OCI-LY7 (cell line): Measurements from ENCODE around the gene VPS26C. TPM values are rescaled to one million over a fixed set of nuclear protein-coding genes. Genes with fewer than 3 reads are reported as not detected.

ENCODE experiments used
- BruUV-seq: library from RNA; stranded (reverse); fragments of 400-500 nt; replicated peaks from 2 replicates; lab custom pipeline; 2021; lab: Mats Ljungman, UMichigan
- CTCF ChIA-PET: fragments of 300-600 bp; sonication (Branson Sonifier 250); formaldehyde crosslinking; loops from one replicate; lab custom pipeline; 2022; ENCODE audit warnings: antibody characterized with exemption; ENCODE audit not compliant: unreplicated experiment; lab: Charles Lee
- POLR2A ChIA-PET: fragments of 300-600 bp; sonication (Branson Sonifier 250); formaldehyde crosslinking; loops from one replicate; lab custom pipeline; 2022; ENCODE audit warnings: antibody characterized with exemption; lab: Charles Lee
- DNase-seq: peaks from one replicate; pipeline ENCODE4 v3.0.0-alpha.2; 2015; ENCODE audit warnings: low spot score
- H2AFZ ChIP-seq: fragments of 200-600 bp; sonication (generic), shearing (Covaris generic); 2 replicates; pipeline ENCODE4 v1.6.1; 2014; ENCODE audit warnings: mild to moderate bottlenecking, antibody characterized with exemption, low read length, moderate library complexity
- H3K27ac ChIP-seq: fragments of 200-600 bp; sonication (generic); 2 replicates; pipeline ENCODE4 v1.5.1; 2014; ENCODE audit warnings: mixed run types, low read depth, mild to moderate bottlenecking, moderate library complexity, low read length, inconsistent platforms; ENCODE audit not compliant: poor library complexity, severe bottlenecking
- H3K36me3 ChIP-seq: fragments of 200-600 bp; sonication (generic); 2 replicates; pipeline ENCODE4 v1.6.1; 2014; ENCODE audit warnings: mild to moderate bottlenecking, antibody characterized with exemption, low read length, moderate library complexity, mixed read lengths; ENCODE audit not compliant: insufficient read depth
- H3K4me1 ChIP-seq: fragments of 200-600 bp; sonication (generic); 2 replicates; pipeline ENCODE4 v1.5.1; 2014; ENCODE audit warnings: mild to moderate bottlenecking, low read length; ENCODE audit not compliant: insufficient read depth, poor library complexity, severe bottlenecking
- H3K4me2 ChIP-seq: fragments of 200-600 bp; sonication (generic); 2 replicates; pipeline ENCODE4 v1.6.1; 2014; ENCODE audit warnings: mild to moderate bottlenecking, low read length
- H3K4me3 ChIP-seq: fragments of 200-600 bp; sonication (generic); 2 replicates; pipeline ENCODE4 v1.5.1; 2014; ENCODE audit warnings: mild to moderate bottlenecking, low read depth, low read length; ENCODE audit not compliant: poor library complexity, severe bottlenecking
- H3K79me2 ChIP-seq: fragments of 200-600 bp; sonication (generic); 2 replicates; pipeline ENCODE4 v1.6.1; 2016; ENCODE audit warnings: low read depth, mild to moderate bottlenecking, low read length, moderate library complexity, mixed read lengths; ENCODE audit not compliant: insufficient read depth
- H3K9me2 ChIP-seq: fragments of 200-600 bp; sonication (generic); 2 replicates; pipeline ENCODE4 v1.6.1; 2016; ENCODE audit warnings: mild to moderate bottlenecking, low read length, mixed read lengths; ENCODE audit not compliant: insufficient read depth
- H3K9me3 ChIP-seq: fragments of 200-600 bp; sonication (generic); 2 replicates; pipeline ENCODE4 v1.6.1; 2014; ENCODE audit warnings: mild to moderate bottlenecking, mixed run types, low read length, mixed read lengths
- H4K20me1 ChIP-seq: fragments of 200-600 bp; sonication (generic); 2 replicates; pipeline ENCODE4 v1.6.1; 2014; ENCODE audit warnings: mild to moderate bottlenecking, antibody characterized with exemption, low read length, moderate library complexity, mixed read lengths; ENCODE audit not compliant: insufficient read depth
- EZH2phosphoT487 ChIP-seq: fragments of 200-600 bp; sonication (generic); IDR thresholded peaks from 2 replicates; pipeline ENCODE4 v1.6.1; 2018; ENCODE audit warnings: low read depth, borderline replicate concordance, mild to moderate bottlenecking, mixed run types, antibody characterized with exemption, low read length, moderate library complexity, mixed read lengths
- intact Hi-C: fragments of 100-400 bp; cut with micrococcal nuclease; formaldehyde crosslinking; loops from one replicate; pipeline ENCODE4 v1.10.0; 2022; ENCODE audit not compliant: unreplicated experiment
- total RNA-seq, 2 experiments: library from RNA; depleted of rRNA in 1 of 2; stranded (reverse); fragments of >200 nt in 1 of 2; shearing (Covaris generic) in 1 of 2; gene quantifications; 2 replicates each; pipeline ENCODE4 v1.2.3, GENCODE V29; 2014 to 2022
- TF ChIP-seq, protein P1 (sequence below): fragments of 200-600 bp; sonication (generic); conservative IDR thresholded peaks from 2 replicates; pipeline ENCODE4 v1.5.1; 2014; ENCODE audit warnings: mild to moderate bottlenecking, antibody characterized with exemption, low read length, moderate library complexity, mixed read lengths

Gene VPS26C
- total RNA-seq, 2 experiments from 2014 or later: 33.0 to 46.7 TPM

DNA sequence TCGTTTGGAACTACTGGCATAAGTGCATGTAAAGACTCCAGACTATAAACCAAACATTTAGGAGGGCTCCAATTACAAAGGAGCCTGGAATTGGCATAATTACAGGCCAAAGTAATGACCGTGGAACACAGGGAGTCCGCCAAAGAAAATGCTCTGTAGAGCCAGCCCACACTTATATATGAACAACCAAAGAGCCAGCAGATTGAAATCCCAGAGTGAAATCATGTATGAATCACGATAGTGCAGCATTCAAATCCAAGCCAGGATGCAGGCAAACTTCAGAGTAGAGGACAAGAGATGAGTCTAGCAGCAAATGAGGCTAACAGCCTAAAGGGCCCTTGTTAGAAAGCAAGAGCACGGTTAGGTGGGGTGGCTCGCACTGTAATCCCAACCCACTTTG, 13.1 kb downstream of the VPS26C start:
- H3K9me2 ChIP-seq: no peaks in the 10 kb centered on the region
- no peak overlapping the region for H3K4me3 ChIP-seq
- no peak for DNase-seq
- no peak overlapping the region for H3K27ac ChIP-seq
- peaks cover 19% of the 10 kb centered on the region; the same call in 1 of the 2 replicates for H3K36me3 ChIP-seq
- peaks cover 26% of the 10 kb centered on the region; the same call in 1 of the 2 replicates for H4K20me1 ChIP-seq
- ChIA-PET CTCF (no interaction called here), POLR2A (interaction anchor here (0.5 to 1.7 kb wide), 2 partner anchors 8 to 121 kb away, joined by 4 to 5 read pairs; no protein-coding TSS in a partner anchor)
- H3K79me2 ChIP-seq: peaks cover 66% of the 10 kb centered on the region
- no peak overlapping the region for H3K4me2 ChIP-seq
- no peak overlapping the region for H2AFZ ChIP-seq
- no peak for TF ChIP-seq EZH2phosphoT487
- TF ChIP-seq, protein P1, sequence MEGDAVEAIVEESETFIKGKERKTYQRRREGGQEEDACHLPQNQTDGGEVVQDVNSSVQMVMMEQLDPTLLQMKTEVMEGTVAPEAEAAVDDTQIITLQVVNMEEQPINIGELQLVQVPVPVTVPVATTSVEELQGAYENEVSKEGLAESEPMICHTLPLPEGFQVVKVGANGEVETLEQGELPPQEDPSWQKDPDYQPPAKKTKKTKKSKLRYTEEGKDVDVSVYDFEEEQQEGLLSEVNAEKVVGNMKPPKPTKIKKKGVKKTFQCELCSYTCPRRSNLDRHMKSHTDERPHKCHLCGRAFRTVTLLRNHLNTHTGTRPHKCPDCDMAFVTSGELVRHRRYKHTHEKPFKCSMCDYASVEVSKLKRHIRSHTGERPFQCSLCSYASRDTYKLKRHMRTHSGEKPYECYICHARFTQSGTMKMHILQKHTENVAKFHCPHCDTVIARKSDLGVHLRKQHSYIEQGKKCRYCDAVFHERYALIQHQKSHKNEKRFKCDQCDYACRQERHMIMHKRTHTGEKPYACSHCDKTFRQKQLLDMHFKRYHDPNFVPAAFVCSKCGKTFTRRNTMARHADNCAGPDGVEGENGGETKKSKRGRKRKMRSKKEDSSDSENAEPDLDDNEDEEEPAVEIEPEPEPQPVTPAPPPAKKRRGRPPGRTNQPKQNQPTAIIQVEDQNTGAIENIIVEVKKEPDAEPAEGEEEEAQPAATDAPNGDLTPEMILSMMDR: no peak
- intact Hi-C loops: no loop called here
- H3K9me3 ChIP-seq: no peaks in the 10 kb centered on the region
- no TSS peak for BruUV-seq
- H3K4me1 ChIP-seq: peaks cover 16% of the 10 kb centered on the region

DNA sequence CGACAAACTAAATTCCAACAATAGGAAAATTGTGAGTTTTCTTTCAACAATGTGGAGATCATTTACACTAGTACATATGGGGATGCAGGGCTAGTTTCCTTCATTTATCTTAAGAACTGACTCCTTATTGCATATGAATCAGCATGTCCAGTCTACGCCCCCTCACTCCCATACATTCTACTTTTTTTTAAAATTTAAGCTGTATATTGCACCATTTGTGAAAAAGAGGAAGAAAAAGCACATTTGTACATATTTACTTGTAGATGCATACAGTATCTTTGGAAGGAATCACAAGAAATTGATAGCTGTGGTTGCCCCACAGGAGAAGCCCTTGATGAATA, 15.9 kb downstream of the VPS26C start:
- intact Hi-C loops: no loop called here
- CTCF ChIA-PET: no interaction called here
- no peak overlapping the region for H3K4me3 ChIP-seq
- no peak for DNase-seq
- no peaks in the 10 kb centered on the region for H3K9me2 ChIP-seq
- H3K4me1 ChIP-seq: no peaks in the 10 kb centered on the region
- H2AFZ ChIP-seq: no peak overlapping the region
- no peak for TF ChIP-seq EZH2phosphoT487
- TF ChIP-seq, protein P1: no peak
- H3K27ac ChIP-seq: no peak overlapping the region
- POLR2A ChIA-PET: interaction anchor here (0.6 to 1.8 kb wide), 2 partner anchors 8 to 291 kb away, joined by 4 to 6 read pairs; no protein-coding TSS in a partner anchor
- peaks cover 22% of the 10 kb centered on the region; the same call in 1 of the 2 replicates for H4K20me1 ChIP-seq
- BruUV-seq: no TSS peak
- no peak overlapping the region for H3K4me2 ChIP-seq
- no peaks in the 10 kb centered on the region for H3K36me3 ChIP-seq
- H3K79me2 ChIP-seq: peaks cover 76% of the 10 kb centered on the region
- no peaks in the 10 kb centered on the region for H3K9me3 ChIP-seq

DNA sequence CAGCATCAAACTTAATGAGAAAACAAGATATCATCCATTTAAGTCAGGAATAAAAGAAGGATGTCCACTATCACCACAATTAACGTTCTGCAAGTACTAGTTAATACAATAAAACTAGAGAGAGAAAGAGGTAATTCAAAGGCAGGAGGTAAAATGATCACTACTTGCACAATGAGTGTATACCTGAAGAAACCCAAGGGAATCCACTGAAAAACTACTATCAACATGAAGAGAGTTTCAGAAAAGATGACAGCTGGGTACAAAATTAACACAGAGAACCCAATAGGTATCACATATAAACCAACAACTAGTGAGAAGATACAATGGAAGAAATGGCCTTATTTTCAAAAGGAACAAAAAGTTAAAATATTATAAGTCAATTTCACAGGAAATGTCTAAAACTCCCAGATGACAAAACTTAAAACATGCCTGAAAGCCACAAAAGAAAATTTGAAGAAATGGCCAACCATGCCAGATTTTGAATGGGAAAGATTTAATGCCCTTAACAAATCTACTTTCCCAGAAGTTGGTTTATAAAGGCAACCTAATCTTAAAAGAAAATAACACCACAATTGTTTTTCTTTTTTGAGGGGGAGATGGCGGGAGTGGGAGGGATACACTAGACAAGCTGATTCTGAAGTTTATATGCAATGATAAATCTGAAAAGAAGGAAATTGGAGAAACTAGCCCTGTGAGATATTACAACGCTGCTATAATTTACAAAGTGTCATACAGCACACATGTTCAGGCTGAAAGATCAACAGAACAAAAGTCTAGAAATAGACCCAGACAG, 17.8 kb downstream of the VPS26C start:
- H3K4me3 ChIP-seq: no peak overlapping the region
- intact Hi-C loops: no loop called here
- POLR2A ChIA-PET: interaction anchor here (1.7 to 1.8 kb wide), 2 partner anchors 10 to 19 kb away, joined by 5 to 6 read pairs; no protein-coding TSS in a partner anchor
- no peak overlapping the region for H3K27ac ChIP-seq
- TF ChIP-seq, protein P1: no peak
- no peak for TF ChIP-seq EZH2phosphoT487
- no peak overlapping the region for H2AFZ ChIP-seq
- no peak overlapping the region for H3K4me2 ChIP-seq
- H3K36me3 ChIP-seq: peaks cover 10% of the 10 kb centered on the region; the same call in 1 of the 2 replicates
- peaks cover 90% of the 10 kb centered on the region for H3K79me2 ChIP-seq
- CTCF ChIA-PET: no interaction called here
- no peaks in the 10 kb centered on the region for H3K4me1 ChIP-seq
- no peak for DNase-seq
- H3K9me3 ChIP-seq: no peaks in the 10 kb centered on the region
- H4K20me1 ChIP-seq: peaks cover 22% of the 10 kb centered on the region; the same call in 1 of the 2 replicates
- BruUV-seq: no TSS peak
- no peaks in the 10 kb centered on the region for H3K9me2 ChIP-seq
